ENCODE results near the gene SBF2. TPM values are rescaled to one million over a fixed set of nuclear protein-coding genes. Genes with fewer than 3 reads are reported as not detected.

SBF2 gene
- polyA plus RNA-seq, 1 donor (not counting 4 experiments of a cell fraction or from before 2014, with no cell fraction given) = 24.5 TPM

DNA sequence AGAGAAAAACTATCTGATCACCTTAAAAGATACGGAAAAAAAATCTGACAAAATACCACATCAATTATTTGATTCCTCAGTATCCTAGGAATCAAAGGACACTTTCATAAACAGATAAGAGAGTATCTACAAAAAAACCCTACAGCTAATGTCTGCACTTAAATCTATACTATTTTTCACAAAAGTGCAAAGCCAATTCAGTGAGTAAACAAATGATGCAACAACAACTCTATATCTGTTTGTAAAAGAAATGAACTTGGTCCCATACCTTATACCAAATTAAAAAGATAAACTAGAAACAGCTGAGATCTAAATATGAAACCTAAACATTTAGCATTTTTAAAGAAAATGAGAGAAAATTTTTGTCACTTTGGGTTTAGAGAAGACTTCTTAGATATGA, 366.3 kb downstream of the SBF2 start:
- Histone ChIP-seq H3K9ac (ENCODE audit: control insufficient read depth, extremely low read depth, insufficient read depth, low read length) (no peak overlapping the region), H3K4me1 (ENCODE audit: control insufficient read depth, extremely low read depth, insufficient read depth, low read length) (peaks cover 5% of the 10 kb centered on the region), H4K20me1 (ENCODE audit: control insufficient read depth, extremely low read depth, insufficient read depth, low read length) (no peaks in the 10 kb centered on the region), H2AFZ (ENCODE audit: control insufficient read depth, low read length) (no peak overlapping the region), H3K27me3 (ENCODE audit: control insufficient read depth, extremely low read depth, insufficient read depth, low read length) (no peaks in the 10 kb centered on the region), H3K79me2 (ENCODE audit: control insufficient read depth, insufficient read depth, low read length) (no peaks in the 10 kb centered on the region), H3K9me3 (ENCODE audit: control insufficient read depth, low read depth, low read length) (no peaks in the 10 kb centered on the region), H3K9me1 (ENCODE audit: control insufficient read depth, extremely low read depth, insufficient read depth, low read length) (no peaks in the 10 kb centered on the region), H3K4me2 (ENCODE audit: control insufficient read depth, extremely low read depth, insufficient read depth, low read depth, low read length) (no peak overlapping the region), H3K4me3 (ENCODE audit: control insufficient read depth in 2 of 3, extremely low read depth in 1 of 3, insufficient read depth in 2 of 3, low read depth in 1 of 3, low read length in 3 of 3) (no peak overlapping the region), H3K36me3 (ENCODE audit: control insufficient read depth in 2 of 2, extremely low read depth in 1 of 2, insufficient read depth in 2 of 2, low read length in 2 of 2) (no peaks in the 10 kb centered on the region), H3K27ac (ENCODE audit: control insufficient read depth, insufficient read depth, low read length) (no peak overlapping the region)
- FAIRE-seq (no peak), DNase-seq (ENCODE audit: low read depth, low spot score) (no peak)
- dilution Hi-C loops (cut with MboI; ENCODE audit: extremely low pct_ligation_motif_present, low sequenced_read_pairs) = no loop called here
- TF ChIP-seq, protein P1, sequence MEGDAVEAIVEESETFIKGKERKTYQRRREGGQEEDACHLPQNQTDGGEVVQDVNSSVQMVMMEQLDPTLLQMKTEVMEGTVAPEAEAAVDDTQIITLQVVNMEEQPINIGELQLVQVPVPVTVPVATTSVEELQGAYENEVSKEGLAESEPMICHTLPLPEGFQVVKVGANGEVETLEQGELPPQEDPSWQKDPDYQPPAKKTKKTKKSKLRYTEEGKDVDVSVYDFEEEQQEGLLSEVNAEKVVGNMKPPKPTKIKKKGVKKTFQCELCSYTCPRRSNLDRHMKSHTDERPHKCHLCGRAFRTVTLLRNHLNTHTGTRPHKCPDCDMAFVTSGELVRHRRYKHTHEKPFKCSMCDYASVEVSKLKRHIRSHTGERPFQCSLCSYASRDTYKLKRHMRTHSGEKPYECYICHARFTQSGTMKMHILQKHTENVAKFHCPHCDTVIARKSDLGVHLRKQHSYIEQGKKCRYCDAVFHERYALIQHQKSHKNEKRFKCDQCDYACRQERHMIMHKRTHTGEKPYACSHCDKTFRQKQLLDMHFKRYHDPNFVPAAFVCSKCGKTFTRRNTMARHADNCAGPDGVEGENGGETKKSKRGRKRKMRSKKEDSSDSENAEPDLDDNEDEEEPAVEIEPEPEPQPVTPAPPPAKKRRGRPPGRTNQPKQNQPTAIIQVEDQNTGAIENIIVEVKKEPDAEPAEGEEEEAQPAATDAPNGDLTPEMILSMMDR (optimal IDR thresholded peaks at IDR 0.05 in 1 of 3, IDR thresholded peaks at IDR 0.05 in 1 of 3, conservative IDR thresholded peaks at IDR 0.05 in 1 of 3; ENCODE audit: extremely low read depth in 1 of 3, insufficient read depth in 2 of 3, low read length in 3 of 3) = no peak
- TF ChIP-seq EZH2 (IDR thresholded peaks at IDR 0.05; ENCODE audit: low read length) = no peak

DNA sequence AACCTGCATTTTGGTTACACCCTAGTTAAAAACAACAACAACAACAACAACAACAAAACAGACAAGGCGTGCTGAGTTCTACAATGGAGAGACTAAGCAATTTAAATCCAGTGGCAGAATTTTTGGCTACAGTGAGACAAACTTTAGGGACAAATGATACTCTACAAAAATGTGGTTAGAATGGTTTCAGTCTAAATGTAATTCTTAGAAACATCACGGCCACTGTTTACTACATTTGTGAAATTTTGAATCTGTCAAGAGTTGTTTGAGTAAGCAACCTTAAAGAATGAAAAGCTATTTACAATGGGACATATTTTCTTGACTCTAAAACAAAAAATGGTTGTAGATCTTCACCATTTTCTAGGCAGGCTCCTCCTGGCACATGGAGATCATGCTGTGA, 370.7 kb downstream of the SBF2 start:
- H3K4me3 ChIP-seq (ENCODE audit: control insufficient read depth in 2 of 3, extremely low read depth in 1 of 3, insufficient read depth in 2 of 3, low read depth in 1 of 3, low read length in 3 of 3) = no peak overlapping the region
- H3K79me2 ChIP-seq (ENCODE audit: control insufficient read depth, insufficient read depth, low read length) = no peaks in the 10 kb centered on the region
- H4K20me1 ChIP-seq (ENCODE audit: control insufficient read depth, extremely low read depth, insufficient read depth, low read length) = no peaks in the 10 kb centered on the region
- dilution Hi-C loops (cut with MboI; ENCODE audit: extremely low pct_ligation_motif_present, low sequenced_read_pairs) = no loop called here
- no peaks in the 10 kb centered on the region for H3K9me3 ChIP-seq (ENCODE audit: control insufficient read depth, low read depth, low read length)
- H2AFZ ChIP-seq (ENCODE audit: control insufficient read depth, low read length) = peak overlapping the region; percentile 81
- no peaks in the 10 kb centered on the region for H3K36me3 ChIP-seq (ENCODE audit: control insufficient read depth in 2 of 2, extremely low read depth in 1 of 2, insufficient read depth in 2 of 2, low read length in 2 of 2)
- no peak for DNase-seq (ENCODE audit: low read depth, low spot score)
- no peak overlapping the region for H3K27ac ChIP-seq (ENCODE audit: control insufficient read depth, insufficient read depth, low read length)
- FAIRE-seq = no peak
- no peak overlapping the region for H3K9ac ChIP-seq (ENCODE audit: control insufficient read depth, extremely low read depth, insufficient read depth, low read length)
- no peak for TF ChIP-seq EZH2 (IDR thresholded peaks at IDR 0.05; ENCODE audit: low read length)
- TF ChIP-seq, protein P1 (optimal IDR thresholded peaks at IDR 0.05 in 1 of 3, IDR thresholded peaks at IDR 0.05 in 1 of 3, conservative IDR thresholded peaks at IDR 0.05 in 1 of 3; ENCODE audit: extremely low read depth in 1 of 3, insufficient read depth in 2 of 3, low read length in 3 of 3) = no peak
- H3K9me1 ChIP-seq (ENCODE audit: control insufficient read depth, extremely low read depth, insufficient read depth, low read length) = no peaks in the 10 kb centered on the region
- H3K4me2 ChIP-seq (ENCODE audit: control insufficient read depth, extremely low read depth, insufficient read depth, low read depth, low read length) = peak overlapping the region; percentile 41
- peaks cover 15% of the 10 kb centered on the region for H3K4me1 ChIP-seq (ENCODE audit: control insufficient read depth, extremely low read depth, insufficient read depth, low read length)
- no peaks in the 10 kb centered on the region for H3K27me3 ChIP-seq (ENCODE audit: control insufficient read depth, extremely low read depth, insufficient read depth, low read length)

Data from keratinocyte (primary cell).